ENCODE measurements around the gene AIRE. TPM values are rescaled to one million over a fixed set of nuclear protein-coding genes. Genes with fewer than 3 reads are reported as not detected.

The AIRE gene
- total and polyA plus RNA-seq, 8 donors, result 0.06 to 0.21 (median 0.09) TPM; not detected in 2

DNA sequence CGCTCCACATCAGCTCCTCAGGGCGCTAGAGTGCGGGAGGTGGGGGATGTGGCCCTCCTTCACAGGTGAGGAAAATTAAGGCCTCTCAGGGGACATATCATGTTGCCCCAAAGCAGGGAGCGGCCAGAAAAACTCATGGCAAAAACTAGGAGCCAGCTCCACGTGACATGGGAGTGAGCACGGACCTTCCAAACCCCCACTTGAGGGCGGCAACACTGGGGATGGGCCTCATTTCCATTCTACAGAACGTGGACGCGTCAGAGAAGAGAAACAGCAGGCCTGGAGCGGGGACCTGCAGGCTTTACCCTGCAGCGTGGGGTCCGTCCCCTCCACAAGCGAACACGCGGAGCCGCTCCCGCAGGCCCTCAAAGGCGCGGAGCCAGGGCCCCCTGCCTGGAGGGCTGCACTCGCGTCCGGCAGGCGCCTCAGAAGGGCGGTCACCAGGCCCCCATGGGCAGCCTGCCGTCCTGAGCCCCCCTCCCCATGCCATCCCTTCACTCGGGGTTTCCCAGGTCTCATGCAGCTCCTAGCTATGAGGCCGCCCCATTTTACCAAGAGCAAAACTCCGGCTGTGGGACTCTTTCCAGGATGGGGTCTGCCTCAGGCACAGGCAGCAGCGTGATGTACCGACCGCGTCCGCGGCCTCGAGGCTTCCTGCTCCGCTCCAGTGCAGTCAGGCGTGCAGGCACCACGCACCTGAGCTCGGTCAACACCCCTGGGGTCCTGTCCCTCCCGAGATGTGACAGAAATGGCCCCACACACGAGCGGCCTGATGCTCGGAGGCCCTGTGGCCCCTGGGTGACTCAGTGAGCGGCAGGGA, 48.0 kb downstream of the AIRE start:
- peak in 2 of 4 donors; percentile 41 to 69 for DNase-seq
- no peak for ATAC-seq

DNA sequence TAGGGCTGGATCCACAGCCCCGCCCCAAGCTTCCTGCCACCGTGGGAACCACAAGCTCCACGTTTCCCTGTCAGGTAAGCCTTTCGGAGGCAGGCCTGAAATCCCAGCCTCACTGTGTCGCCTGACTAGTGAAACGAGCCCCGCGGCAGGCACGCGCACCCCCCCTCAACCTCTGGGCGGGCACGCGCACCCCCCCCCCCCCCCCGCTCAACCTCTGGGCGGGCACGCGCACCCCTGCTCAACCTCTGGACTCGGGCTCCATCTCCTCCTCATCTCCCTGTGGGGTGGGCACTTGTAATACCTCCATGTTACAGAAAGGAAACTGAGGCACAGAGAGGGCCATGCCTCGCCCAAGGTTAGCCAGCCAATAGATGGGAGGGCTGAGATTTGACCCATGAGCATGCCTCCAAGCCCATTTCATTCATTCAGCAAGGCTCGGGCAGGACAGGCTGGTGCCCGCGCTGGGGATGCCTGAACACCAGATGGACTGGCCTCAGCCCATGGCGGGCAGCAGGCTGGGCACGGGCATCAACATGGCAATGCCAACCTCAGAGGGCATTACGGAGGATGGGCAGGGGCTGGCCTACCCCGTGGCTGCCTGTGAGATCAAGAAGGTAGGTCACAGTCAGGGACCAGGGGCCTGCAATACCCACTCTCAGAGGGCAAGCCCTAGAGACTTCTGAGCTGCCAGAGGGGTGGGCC, 48.8 kb downstream of the AIRE start:
- DNase-seq (peak in 1 of 4 donors; percentile 65), ATAC-seq (no peak)
- Histone ChIP-seq H3K27ac (no peak overlapping the region), H3K4me1 (peaks cover 0 to 9% of the 10 kb centered on the region in 2 donors), H3K27me3 (no peaks in the 10 kb centered on the region), H3K9me3 (no peaks in the 10 kb centered on the region), H3K36me3 (peaks cover 0 to 39% of the 10 kb centered on the region in 2 donors), H3K4me3 (no peak overlapping the region)
- intact Hi-C loops (cut with DNase I), result no loop called here
- TF ChIP-seq, protein P1, sequence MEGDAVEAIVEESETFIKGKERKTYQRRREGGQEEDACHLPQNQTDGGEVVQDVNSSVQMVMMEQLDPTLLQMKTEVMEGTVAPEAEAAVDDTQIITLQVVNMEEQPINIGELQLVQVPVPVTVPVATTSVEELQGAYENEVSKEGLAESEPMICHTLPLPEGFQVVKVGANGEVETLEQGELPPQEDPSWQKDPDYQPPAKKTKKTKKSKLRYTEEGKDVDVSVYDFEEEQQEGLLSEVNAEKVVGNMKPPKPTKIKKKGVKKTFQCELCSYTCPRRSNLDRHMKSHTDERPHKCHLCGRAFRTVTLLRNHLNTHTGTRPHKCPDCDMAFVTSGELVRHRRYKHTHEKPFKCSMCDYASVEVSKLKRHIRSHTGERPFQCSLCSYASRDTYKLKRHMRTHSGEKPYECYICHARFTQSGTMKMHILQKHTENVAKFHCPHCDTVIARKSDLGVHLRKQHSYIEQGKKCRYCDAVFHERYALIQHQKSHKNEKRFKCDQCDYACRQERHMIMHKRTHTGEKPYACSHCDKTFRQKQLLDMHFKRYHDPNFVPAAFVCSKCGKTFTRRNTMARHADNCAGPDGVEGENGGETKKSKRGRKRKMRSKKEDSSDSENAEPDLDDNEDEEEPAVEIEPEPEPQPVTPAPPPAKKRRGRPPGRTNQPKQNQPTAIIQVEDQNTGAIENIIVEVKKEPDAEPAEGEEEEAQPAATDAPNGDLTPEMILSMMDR (IDR thresholded peaks at IDR 0.05), result no peak

More for the DNA sequence above, 48.0 kb downstream of the AIRE start:
- no peaks in the 10 kb centered on the region for H3K9me3 ChIP-seq
- no peak overlapping the region for H3K27ac ChIP-seq
- peaks cover 0 to 9% of the 10 kb centered on the region in 2 donors for H3K4me1 ChIP-seq
- H3K4me3 ChIP-seq, result no peak overlapping the region
- peaks cover 0 to 39% of the 10 kb centered on the region in 2 donors for H3K36me3 ChIP-seq
- intact Hi-C loops (cut with DNase I), result no loop called here
- H3K27me3 ChIP-seq, result no peaks in the 10 kb centered on the region
- TF ChIP-seq, protein P1 (IDR thresholded peaks at IDR 0.05), result no peak

DNA sequence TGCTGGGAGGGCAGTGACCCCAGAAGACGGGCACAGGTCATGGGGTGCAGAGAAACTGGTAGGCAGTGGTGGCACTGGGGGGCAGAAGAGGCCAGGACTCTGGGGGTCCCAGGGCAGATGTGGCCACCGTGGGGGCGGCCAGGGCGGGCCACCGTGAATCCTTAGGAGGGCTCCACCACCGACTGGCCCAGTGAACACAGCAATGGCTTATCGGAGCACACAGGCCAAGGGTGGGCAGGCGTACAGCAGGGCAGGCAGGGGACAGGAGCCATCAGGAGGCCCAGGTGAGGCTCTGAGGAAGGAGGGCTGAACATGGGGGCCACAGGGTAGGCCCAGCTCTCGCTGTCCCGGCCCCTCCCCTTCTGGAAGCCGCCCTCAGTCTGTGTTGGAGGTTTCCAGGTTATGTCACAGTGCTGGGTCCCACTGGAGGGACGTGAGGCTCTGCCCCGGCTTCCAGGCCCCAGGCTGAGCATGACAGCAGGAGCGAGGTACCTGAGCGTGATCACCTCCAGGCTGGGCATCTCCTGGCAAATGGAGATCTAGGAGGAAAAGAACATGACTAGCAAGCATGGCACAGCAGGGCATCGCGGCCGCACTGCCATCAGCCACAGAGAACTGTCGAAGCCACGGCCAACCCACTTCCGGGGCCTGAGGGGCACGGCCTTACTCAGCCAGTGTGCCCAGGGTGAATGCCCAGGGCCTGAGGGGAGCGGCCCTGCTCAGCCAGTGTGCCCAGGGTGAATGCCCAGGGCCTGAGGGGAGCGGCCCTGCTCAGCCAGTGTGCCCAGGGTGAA, 49.8 kb downstream of the AIRE start:
- DNase-seq (peak in 1 of 4 donors; percentile 79), ATAC-seq (no peak)
- Histone ChIP-seq H3K4me1 (peaks cover 4 to 14% of the 10 kb centered on the region in 2 donors), H3K36me3 (peaks cover 0 to 39% of the 10 kb centered on the region in 2 donors), H3K9me3 (no peaks in the 10 kb centered on the region), H3K4me3 (no peak overlapping the region), H3K27ac (no peak overlapping the region), H3K27me3 (no peaks in the 10 kb centered on the region)
- intact Hi-C loops (cut with DNase I), result no loop called here
- TF ChIP-seq, protein P1 (IDR thresholded peaks at IDR 0.05), result no peak

DNA sequence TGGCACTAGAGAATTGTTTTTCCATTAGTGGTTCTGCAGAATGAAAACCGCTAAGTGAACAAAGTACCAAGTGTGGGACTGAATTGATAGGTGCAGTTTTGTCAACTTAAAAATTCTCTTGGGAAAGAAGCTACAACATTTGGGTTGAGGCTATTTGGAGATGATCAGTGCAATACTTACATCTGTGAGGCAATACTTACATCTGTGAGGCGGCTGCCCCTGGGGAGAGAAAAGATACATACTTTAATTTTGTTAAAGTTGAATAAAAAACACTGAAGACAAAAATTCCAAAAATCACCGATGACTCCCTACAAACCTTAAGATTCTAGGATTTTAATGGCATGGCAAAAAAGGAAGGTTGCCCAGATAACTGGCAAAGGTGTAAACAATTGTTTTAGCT, 51.8 kb downstream of the AIRE start:
- ATAC-seq (no peak), DNase-seq (no peak)
- Histone ChIP-seq H3K4me3 (no peak overlapping the region), H3K36me3 (peaks cover 0 to 25% of the 10 kb centered on the region in 2 donors), H3K9me3 (no peaks in the 10 kb centered on the region), H3K27ac (no peak overlapping the region), H3K4me1 (peaks cover 4 to 14% of the 10 kb centered on the region in 2 donors), H3K27me3 (no peaks in the 10 kb centered on the region)
- TF ChIP-seq, protein P1 (IDR thresholded peaks at IDR 0.05), result no peak
- intact Hi-C loops (cut with DNase I), result no loop called here
